GM19372 (cell line): ENCODE measurements around the gene AP1B1.

Experiments
- ATAC-seq: cut with Tn5 transposase; IDR thresholded peaks from one replicate; pipeline ENCODE4 v1.9.1; 2021; ENCODE audit warnings: mild to moderate bottlenecking, low read depth, moderate library complexity; ENCODE audit not compliant: unreplicated experiment

The AP1B1 gene

GRCh38 chr22:29334696-29335344, 53.5 kb downstream of the AP1B1 start:
- no peak for ATAC-seq

- no peak for ATAC-seq
These were observed 54.2 kb downstream of the AP1B1 start for GRCh38 chr22:29334148-29334547.

- no peak for ATAC-seq
These were observed 55.4 kb downstream of the AP1B1 start for GRCh38 chr22:29332886-29333496.

DNA sequence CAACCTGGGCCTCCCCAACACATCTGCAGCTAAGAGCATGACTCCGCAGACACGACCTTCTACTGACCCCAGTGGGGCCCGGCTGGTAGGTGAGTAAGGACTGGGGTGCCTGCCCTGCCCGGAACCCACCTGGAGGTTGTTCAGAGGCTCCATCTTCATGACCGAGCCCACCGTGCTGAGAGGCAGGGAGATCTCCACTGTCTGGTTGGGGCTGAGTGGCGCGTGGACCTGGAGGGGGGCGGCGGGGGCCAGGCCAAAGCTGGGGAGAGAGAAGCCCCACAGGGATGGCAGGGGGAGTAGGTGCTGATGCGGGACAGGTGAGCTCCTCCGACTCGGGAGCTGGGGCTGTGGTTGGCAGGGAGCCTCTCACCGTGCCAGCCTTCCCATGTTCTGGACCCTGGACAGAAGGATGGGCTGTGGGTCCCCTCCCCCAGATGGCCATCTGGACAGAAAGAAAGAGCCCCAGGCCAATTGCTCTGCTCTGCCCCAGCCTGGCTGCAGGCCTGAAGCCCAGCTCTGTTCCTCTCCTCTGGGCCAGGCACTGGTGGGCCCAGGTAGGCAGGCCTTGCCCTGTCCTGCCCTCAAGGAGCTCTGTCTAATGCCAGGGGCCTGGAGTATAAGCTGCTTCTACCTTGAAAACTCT, 56.6 kb downstream of the AP1B1 start:
- ATAC-seq, result no peak

DNA sequence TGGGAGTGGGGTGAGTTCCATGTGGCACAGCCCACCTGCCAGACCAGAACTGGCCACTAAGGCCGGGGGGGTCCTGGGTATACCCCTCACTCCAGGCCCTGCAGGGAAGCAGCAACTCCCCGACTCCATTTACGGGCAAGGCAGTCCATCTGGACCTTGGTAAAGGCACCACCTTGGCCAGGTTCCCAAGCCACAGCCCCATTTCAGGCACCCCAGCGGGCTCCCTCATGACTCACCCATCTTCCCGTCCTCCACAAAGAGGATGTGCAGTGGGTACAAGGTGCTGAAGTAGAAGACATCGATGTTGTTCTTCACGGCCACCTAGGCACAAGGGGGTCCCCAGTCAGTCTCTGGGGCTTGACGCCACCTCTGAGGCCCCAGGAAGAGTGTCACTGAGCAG, 57.2 kb downstream of the AP1B1 start:
- ATAC-seq, result no peak

GRCh38 chr22:29330753-29331152, 57.6 kb downstream of the AP1B1 start:
- no peak for ATAC-seq

- ATAC-seq, result no peak
These were observed 58.1 kb downstream of the AP1B1 start for GRCh38 chr22:29330291-29330690.

DNA sequence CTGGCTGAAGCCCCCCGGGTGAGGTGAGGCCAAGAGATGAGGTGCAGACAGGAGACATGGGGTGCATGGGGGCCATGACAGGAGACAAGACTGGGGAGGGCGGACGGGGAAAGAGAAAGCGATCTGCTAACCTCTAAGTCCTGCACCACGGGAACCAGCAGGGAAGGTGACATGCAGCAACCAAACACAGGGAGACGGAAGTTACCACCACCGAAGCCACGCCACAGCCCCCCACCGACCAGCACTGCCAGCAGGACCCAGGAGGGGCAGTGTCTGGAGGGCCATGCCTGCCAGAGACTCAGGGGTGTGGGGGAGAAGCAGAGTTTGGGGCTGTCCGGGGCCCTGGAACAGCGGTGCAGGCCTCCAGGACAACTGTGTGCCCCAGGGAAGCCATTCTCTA, 58.8 kb downstream of the AP1B1 start:
- ATAC-seq, result no peak

- ATAC-seq, result no peak
These were observed 59.5 kb downstream of the AP1B1 start for GRCh38 chr22:29328566-29329500.

DNA sequence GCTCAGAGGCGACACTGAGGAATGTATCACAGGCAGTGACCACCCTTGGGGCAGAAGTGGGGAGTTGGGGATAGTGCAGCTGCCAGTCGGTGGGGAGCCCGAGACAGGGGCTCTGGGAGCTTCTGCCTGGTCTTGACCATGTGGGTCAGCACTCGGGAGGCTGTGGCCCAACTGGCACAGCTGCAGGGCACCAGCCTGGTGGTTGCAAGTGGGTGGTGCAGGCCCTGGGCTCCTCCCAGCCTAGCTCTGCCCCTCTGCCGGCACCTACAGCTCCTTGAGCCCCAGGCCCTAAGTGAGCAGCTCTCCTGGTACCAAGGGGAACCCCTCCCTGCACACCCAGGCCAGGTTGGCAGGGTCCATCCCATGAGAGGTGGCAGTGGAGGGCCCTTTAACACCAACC, 60.3 kb downstream of the AP1B1 start:
- ATAC-seq, result no peak

DNA sequence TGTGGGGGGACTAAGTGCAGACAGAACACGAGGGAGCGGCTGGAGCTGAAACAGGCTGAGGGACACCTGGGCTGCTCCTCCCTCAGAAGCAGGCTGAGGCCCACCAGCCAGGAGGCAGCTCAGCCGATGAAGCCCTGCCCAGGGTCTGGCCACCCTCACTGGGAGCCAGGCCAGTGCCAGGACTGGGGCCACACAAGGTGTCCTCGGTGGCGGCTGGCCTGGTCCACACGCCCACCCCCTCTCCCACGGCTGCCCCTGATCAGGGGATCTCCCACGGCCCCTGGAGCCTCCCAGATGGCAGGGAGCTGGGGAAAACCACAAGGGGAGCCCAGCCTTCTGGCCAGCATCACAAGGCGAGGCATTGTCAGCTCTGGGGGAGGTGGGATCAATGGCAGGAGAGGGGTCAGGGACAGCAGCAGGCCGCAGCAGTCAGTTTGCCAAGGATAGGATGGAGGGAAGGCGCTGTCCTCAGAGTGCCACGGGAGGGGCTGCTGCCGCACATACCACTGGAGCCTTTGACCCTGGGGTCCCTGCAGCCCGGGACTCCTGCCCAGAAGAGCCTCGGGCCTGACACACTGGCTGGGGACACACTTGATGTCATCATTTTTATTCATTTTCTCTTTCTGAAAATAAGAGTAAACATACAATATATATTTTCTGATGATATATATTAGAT, 61.1 kb downstream of the AP1B1 start:
- no peak for ATAC-seq

DNA sequence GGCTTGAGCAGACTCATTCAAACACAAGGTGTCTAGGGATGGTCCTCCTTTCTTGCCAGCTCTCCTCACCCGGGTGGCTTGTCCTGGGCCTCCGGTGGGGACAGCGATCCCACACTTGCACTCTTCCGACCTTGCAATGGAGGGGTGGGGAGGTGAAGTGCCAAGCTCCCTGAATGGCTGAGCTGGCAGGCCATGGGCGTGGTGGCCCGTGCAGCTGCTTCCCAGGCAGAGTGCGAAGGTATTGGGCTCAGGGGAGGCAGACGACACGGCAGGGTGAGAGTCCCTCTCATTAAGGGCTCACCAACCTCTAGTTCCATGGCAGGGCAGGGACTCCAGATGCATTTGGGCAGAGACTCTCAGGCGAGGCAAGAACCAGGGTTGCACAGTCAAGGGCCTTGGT, 61.9 kb downstream of the AP1B1 start:
- no peak for ATAC-seq

- ATAC-seq, result no peak
These were observed 62.5 kb downstream of the AP1B1 start for GRCh38 chr22:29325785-29326315.

DNA sequence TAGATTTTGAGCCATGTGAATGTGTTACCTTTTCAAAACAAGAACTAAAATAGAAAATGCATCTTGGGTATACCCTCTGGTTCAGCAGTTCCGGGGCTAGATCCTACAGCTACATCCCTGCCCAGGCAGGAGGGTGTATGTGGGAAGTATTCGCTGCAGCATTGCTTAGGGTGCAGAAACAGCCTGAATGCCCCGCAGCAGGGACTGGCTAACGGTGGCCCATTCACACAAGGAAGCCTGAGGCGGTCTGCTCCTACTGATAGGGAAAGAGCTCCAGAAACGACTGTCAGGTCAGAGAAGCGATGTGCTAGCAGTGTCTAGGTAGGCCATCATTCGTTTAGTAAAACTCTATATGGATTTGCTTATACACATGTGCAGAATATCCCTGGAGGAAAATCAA, 63.0 kb downstream of the AP1B1 start:
- no peak for ATAC-seq

GRCh38 chr22:29323641-29324040, 64.7 kb downstream of the AP1B1 start:
- no peak for ATAC-seq

- no peak for ATAC-seq
These were observed 67.8 kb downstream of the AP1B1 start for GRCh38 chr22:29320546-29320945.

DNA sequence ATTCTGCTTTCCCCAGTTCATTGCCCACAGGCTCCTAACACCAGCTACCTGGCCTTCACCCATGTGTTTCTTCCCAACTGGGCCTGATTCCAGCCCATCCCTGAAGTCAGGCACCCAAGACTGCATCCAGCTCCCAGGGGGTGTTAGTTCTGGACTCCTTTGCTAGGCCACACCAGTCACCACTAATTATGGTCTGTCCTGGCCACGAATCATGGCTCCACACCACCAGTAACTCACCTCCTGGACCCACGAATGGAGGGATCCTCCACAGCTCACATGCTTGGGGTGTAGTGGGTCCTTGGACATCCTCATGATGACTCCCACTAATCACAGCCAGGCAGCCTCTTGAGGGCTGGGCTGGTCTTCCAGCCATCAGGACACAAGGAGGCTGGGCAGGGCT, 69.3 kb downstream of the AP1B1 start:
- no peak for ATAC-seq

DNA sequence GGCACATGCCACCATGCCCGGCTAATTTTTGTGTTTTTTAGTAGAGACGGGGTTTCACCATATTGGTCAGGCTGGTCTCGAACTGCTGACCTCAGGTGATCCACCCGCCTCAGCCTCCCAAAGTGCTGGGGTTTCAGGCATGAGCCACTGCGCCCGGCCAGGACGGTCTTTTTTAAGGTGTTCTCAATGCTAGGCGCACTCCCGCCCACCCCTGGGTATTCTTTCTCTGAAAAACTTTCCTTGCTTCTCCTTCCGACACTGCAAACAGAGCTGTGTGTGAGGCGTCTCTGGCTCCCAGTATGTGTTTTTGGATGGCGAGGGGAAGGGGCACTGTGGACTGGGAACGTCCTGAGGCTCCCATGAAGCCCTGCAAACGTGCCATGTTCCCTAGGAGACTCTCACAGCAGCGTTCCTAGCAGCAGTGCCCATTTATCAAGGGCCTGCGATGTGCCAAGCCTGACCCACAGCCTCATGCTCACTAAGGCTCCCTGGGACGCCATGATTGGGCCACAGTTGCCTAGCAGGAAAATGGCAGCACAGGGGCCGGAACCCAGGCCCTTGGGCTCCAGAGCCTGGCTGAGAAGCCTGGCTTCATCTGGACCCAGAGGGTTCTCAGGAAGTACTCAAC, 70.4 kb downstream of the AP1B1 start:
- ATAC-seq, result no peak

DNA sequence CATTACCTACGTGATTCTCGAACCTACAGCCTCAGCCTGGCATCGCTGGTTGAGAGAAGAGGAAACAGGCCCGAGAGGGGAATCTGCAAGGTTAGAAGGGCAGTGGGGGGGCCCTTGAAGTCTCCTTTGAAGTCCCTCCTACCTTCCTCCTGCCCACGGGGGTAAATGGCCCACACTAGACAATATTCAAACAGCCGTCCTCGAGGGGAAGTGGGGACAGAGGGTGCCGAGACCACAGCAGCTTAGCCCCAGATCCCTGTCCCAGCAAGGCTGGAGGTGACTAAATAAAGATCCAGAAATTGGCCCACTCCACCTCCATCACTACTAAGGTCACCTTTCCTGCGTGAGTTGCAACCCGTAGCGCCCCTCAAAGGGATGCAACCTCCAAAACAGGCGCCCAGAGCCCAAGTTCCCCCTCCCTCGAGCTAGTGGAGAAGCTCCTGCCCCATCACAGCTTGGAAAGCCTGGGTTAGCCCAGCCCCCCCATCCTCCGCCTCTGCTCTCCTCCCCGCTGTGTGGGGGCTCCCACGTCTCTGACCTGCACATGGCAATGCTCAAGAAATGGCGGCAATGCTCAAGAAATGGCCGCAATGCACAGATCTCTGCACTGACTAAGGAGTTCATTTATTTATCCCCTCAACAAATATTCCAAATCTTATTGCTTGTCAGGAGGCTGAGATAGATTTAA, 72.1 kb downstream of the AP1B1 start:
- no peak for ATAC-seq
